Endothelial cell of umbilical vein (primary cell): ENCODE measurements around the gene TBATA. TPM values are rescaled to one million over a fixed set of nuclear protein-coding genes. Genes with fewer than 3 reads are reported as not detected.

Experiments
- BruUV-seq: library from RNA; stranded (reverse); fragments of 400-500 nt; replicated peaks from 2 replicates; lab custom pipeline; 2021; lab: Mats Ljungman, UMichigan
- CTCF ChIA-PET: fragments of 300-600, 350-600 bp; sonication (Branson Sonifier 250); formaldehyde crosslinking; loops from one replicate; lab custom pipeline; 2021; ENCODE audit warnings: antibody characterized with exemption, inconsistent platforms; lab: Charles Lee
- POLR2A ChIA-PET: fragments of 300-600, 350-600 bp; sonication (Branson Sonifier 250); formaldehyde crosslinking; loops from one replicate; lab custom pipeline; 2021; ENCODE audit warnings: antibody characterized with exemption, inconsistent platforms; lab: Charles Lee
- DNase-seq: peaks from one replicate; pipeline ENCODE4 v3.0.0-alpha.2; 2011; ENCODE audit warnings: low read depth, low spot score
- FAIRE-seq: peaks from 2 replicates; lab custom pipeline; 2011; peaks lifted over from hg19 to GRCh38; lab: Jason Lieb, UNC
- H2AFZ ChIP-seq: 2 replicates; pipeline ENCODE4 v1.6.0; 2012; ENCODE audit warnings: low read depth, low read length, control low read depth, inconsistent platforms
- H3K27ac ChIP-seq: 2 replicates; pipeline ENCODE4 v1.5.1; 2011; ENCODE audit warnings: low read depth, mild to moderate bottlenecking, control low read depth, low read length, moderate library complexity; ENCODE audit not compliant: insufficient read depth
- H3K27me3 ChIP-seq, 2 experiments: 2 replicates each; pipeline versions ENCODE4 v1.6.0 to v1.6.1; 2011; ENCODE audit warnings: low read length in 2 of 2, mixed read lengths in 1 of 2; ENCODE audit not compliant: control insufficient read depth in 2 of 2, insufficient read depth in 2 of 2
- H3K36me3 ChIP-seq, 2 experiments: 2 replicates in 1 of 2; 3 replicates in 1 of 2; pipeline ENCODE4 v1.5.1; 2011; ENCODE audit warnings: low read length in 2 of 2, mild to moderate bottlenecking in 1 of 2, moderate library complexity in 1 of 2; ENCODE audit not compliant: control insufficient read depth in 2 of 2, insufficient read depth in 2 of 2; ENCODE audit errors: extremely low read depth in 1 of 2
- H3K4me1 ChIP-seq: 3 replicates; pipeline ENCODE4 v1.5.1; 2011; ENCODE audit warnings: mild to moderate bottlenecking, low read length; ENCODE audit not compliant: control insufficient read depth, insufficient read depth; ENCODE audit errors: extremely low read depth
- H3K4me2 ChIP-seq: 2 replicates; pipeline ENCODE4 v1.6.1; 2011; ENCODE audit warnings: low read length, control low read depth, mixed read lengths; ENCODE audit not compliant: insufficient read depth
- H3K4me3 ChIP-seq, 3 experiments: fragments of 200-600 bp in 1 of 3; sonication (generic), shearing (Covaris generic) in 1 of 3; replicated peaks in 1 of 3; 2 replicates each; pipeline ENCODE4 v1.5.1; 2011 to 2016; ENCODE audit warnings: control low read depth in 3 of 3, low read length in 3 of 3, mild to moderate bottlenecking in 2 of 3, inconsistent platforms in 1 of 3, low read depth in 1 of 3, moderate library complexity in 1 of 3; ENCODE audit not compliant: insufficient read depth in 1 of 3
- H3K79me2 ChIP-seq: 2 replicates; pipeline ENCODE4 v1.6.0; 2012; ENCODE audit warnings: low read length, inconsistent platforms; ENCODE audit not compliant: control insufficient read depth, insufficient read depth
- H3K9ac ChIP-seq: replicated peaks from 2 replicates; pipeline ENCODE3; 2011; ENCODE audit warnings: low read length, control low read depth; ENCODE audit not compliant: insufficient read depth; ENCODE audit errors: extremely low read depth
- H3K9me1 ChIP-seq: replicated peaks from 3 replicates; pipeline ENCODE4 v1.6.0; 2011; ENCODE audit warnings: mild to moderate bottlenecking, low read length; ENCODE audit not compliant: control insufficient read depth, insufficient read depth; ENCODE audit errors: extremely low read depth
- H3K9me3 ChIP-seq: replicated peaks from 2 replicates; pipeline ENCODE4 v1.5.1; 2012; ENCODE audit warnings: low read length, inconsistent platforms; ENCODE audit not compliant: control insufficient read depth, insufficient read depth
- H4K20me1 ChIP-seq: replicated peaks from 2 replicates; pipeline ENCODE3; 2011; ENCODE audit warnings: mild to moderate bottlenecking, low read length; ENCODE audit not compliant: control insufficient read depth, insufficient read depth; ENCODE audit errors: extremely low read depth
- EZH2 ChIP-seq: IDR thresholded peaks from 2 replicates; pipeline ENCODE4 v1.6.1; 2012; ENCODE audit warnings: borderline replicate concordance, low read depth, mild to moderate bottlenecking, moderate library complexity, low read length, inconsistent platforms; ENCODE audit not compliant: severe bottlenecking
- FOS ChIP-seq: IDR thresholded peaks from 2 replicates; pipeline ENCODE4 v1.6.1; 2011; ENCODE audit warnings: mild to moderate bottlenecking, low read length, moderate library complexity, borderline replicate concordance; ENCODE audit not compliant: insufficient read depth
- GATA2 ChIP-seq: IDR thresholded peaks from 2 replicates; pipeline ENCODE4 v1.7.0; 2011; ENCODE audit warnings: low read depth, mild to moderate bottlenecking, moderate library complexity, mixed read lengths, low read length; ENCODE audit not compliant: insufficient read length, insufficient read depth
- JUN ChIP-seq: IDR thresholded peaks from 2 replicates; pipeline ENCODE4 v1.6.1; 2011; ENCODE audit warnings: borderline replicate concordance, low read depth; ENCODE audit not compliant: insufficient read length, insufficient read depth
- MYC ChIP-seq: IDR thresholded peaks from one replicate; pipeline ENCODE4 v1.6.1; 2011; ENCODE audit warnings: mild to moderate bottlenecking, low read depth, low read length
- POLR2A ChIP-seq: IDR thresholded peaks from 2 replicates; pipeline ENCODE4 v1.6.1; 2012; ENCODE audit warnings: low read depth, mild to moderate bottlenecking, control low read depth, low read length
- POLR2AphosphoS5 ChIP-seq: IDR thresholded peaks from 2 replicates; pipeline ENCODE4 v1.6.1; 2012; ENCODE audit warnings: low read depth, mild to moderate bottlenecking, control low read depth, low read length, moderate library complexity; ENCODE audit not compliant: insufficient read depth
- dilution Hi-C: fragments of 300-500 bp; cut with MboI; formaldehyde crosslinking; loops from one replicate; pipeline ENCODE4 v1.15.0; 2019; ENCODE audit warnings: low sequenced_read_pairs; ENCODE audit not compliant: extremely low pct_ligation_motif_present
- intact Hi-C: fragments of 100-400 bp; cut with micrococcal nuclease; formaldehyde crosslinking; loops from one replicate; pipeline ENCODE4 v1.10.0; 2022
- polyA plus RNA-seq, 4 experiments: library from polyadenylated mRNA; depleted of rRNA in 3 of 4; stranded (reverse) in 3 of 4; unstranded in 1 of 4; fragments of >200 nt; gene quantifications; 2 replicates each; pipeline versions ENCODE4 v1.2.1 to v1.2.3, GENCODE V29; 2011 to 2012; ENCODE audit warnings: missing spikeins in 1 of 4
- total RNA-seq: library from RNA; stranded (reverse); gene quantifications from 2 replicates; pipeline ENCODE4 v1.2.3, GENCODE V29; 2021
- TF ChIP-seq, protein P1 (sequence below), 2 donors: IDR thresholded peaks; 1 replicate in 1 of 2; 2 replicates in 1 of 2; pipeline ENCODE4 v1.5.1; 2011; ENCODE audit warnings: low read length in 2 of 2, mild to moderate bottlenecking in 2 of 2, moderate library complexity in 2 of 2, control low read depth in 1 of 2, inconsistent platforms in 1 of 2, low read depth in 1 of 2; ENCODE audit not compliant: insufficient read depth in 1 of 2; ENCODE audit errors: extremely low read depth in 1 of 2
- TF ChIP-seq, protein P2 (sequence below): IDR thresholded peaks from 2 replicates; pipeline ENCODE4 v1.6.1; 2011; ENCODE audit not compliant: insufficient read depth, insufficient read length

TBATA gene
- total and polyA plus RNA-seq, 2 donors (not counting 3 experiments of a cell fraction or from before 2014, with no cell fraction given), result not detected

GRCh38 chr10:70738761-70739121, 46.4 kb downstream of the TBATA start:
- dilution Hi-C loops, result no loop called here
- CTCF ChIA-PET, result interaction anchor here (0.7 to 1.1 kb wide), 3 partner anchors 16 to 184 kb away, joined by 3 to 4 read pairs (median 3); no protein-coding TSS in a partner anchor
- FAIRE-seq, result no peak

More at GRCh38 chr10:70738761-70739121, 46.4 kb downstream of the TBATA start:
- Histone ChIP-seq H3K27me3 (no peaks in the 10 kb centered on the region), H3K27ac (no peak overlapping the region), H3K4me1 (peaks cover 6% of the 10 kb centered on the region), H2AFZ (no peak overlapping the region), H3K79me2 (no peaks in the 10 kb centered on the region), H3K36me3 (no peaks in the 10 kb centered on the region), H4K20me1 (no peaks in the 10 kb centered on the region), H3K4me3 (no peak overlapping the region), H3K9me1 (no peaks in the 10 kb centered on the region), H3K4me2 (no peak overlapping the region), H3K9me3 (no peaks in the 10 kb centered on the region), H3K9ac (no peak overlapping the region)
- TF ChIP-seq POLR2AphosphoS5, result no peak
- no peak for TF ChIP-seq POLR2A
- TF ChIP-seq, protein P1, sequence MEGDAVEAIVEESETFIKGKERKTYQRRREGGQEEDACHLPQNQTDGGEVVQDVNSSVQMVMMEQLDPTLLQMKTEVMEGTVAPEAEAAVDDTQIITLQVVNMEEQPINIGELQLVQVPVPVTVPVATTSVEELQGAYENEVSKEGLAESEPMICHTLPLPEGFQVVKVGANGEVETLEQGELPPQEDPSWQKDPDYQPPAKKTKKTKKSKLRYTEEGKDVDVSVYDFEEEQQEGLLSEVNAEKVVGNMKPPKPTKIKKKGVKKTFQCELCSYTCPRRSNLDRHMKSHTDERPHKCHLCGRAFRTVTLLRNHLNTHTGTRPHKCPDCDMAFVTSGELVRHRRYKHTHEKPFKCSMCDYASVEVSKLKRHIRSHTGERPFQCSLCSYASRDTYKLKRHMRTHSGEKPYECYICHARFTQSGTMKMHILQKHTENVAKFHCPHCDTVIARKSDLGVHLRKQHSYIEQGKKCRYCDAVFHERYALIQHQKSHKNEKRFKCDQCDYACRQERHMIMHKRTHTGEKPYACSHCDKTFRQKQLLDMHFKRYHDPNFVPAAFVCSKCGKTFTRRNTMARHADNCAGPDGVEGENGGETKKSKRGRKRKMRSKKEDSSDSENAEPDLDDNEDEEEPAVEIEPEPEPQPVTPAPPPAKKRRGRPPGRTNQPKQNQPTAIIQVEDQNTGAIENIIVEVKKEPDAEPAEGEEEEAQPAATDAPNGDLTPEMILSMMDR (IDR thresholded peaks at IDR 0.05; ENCODE audit: extremely low read depth in 1 of 2, insufficient read depth in 1 of 2, low read depth in 1 of 2, low read length in 2 of 2), result no peak
- TF ChIP-seq, protein P2, sequence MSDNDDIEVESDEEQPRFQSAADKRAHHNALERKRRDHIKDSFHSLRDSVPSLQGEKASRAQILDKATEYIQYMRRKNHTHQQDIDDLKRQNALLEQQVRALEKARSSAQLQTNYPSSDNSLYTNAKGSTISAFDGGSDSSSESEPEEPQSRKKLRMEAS, result no peak
- no peak for TF ChIP-seq MYC
- TF ChIP-seq GATA2, result no peak
- TF ChIP-seq FOS, result no peak
- TF ChIP-seq JUN, result no peak
- TF ChIP-seq EZH2, result no peak
- POLR2A ChIA-PET, result no interaction called here
- intact Hi-C loops, result no loop called here
- no peak for DNase-seq
- no TSS peak for BruUV-seq
